ENCODE results near the gene FAM222A. TPM values are rescaled to one million over a fixed set of nuclear protein-coding genes. Genes with fewer than 3 reads are reported as not detected.
A peak's percentile ranks its signal among the peaks of the same experiment; 100 is the strongest.

The FAM222A gene
- total and polyA plus RNA-seq, 2 of the 8 experiments (the other 6 are each of a cell fraction or from before 2014, with no cell fraction given): 0.94 to 1.1 TPM

GRCh38 chr12:109807954-109808643 is 94.5 kb downstream of the FAM222A start:
- Histone ChIP-seq H3K79me1 (ENCODE audit: low read depth, low read length) (no peaks in the 10 kb centered on the region; the same call in 1 of the 2 replicates), H3K23me2 (ENCODE audit: low read depth, low read length) (peaks cover 14% of the 10 kb centered on the region; the same call in 1 of the 2 replicates), H3K36me3 (ENCODE audit: control insufficient read depth in 2 of 4, insufficient read depth in 4 of 4, low read length in 3 of 4) (no peaks in the 10 kb centered on the region), H4K91ac (replicated peaks; ENCODE audit: insufficient read length, low read length) (no peak overlapping the region), H2BK12ac (ENCODE audit: low read depth, low read length) (no peak overlapping the region), H2BK5ac (ENCODE audit: low read depth, low read length) (no peak overlapping the region), H3K4ac (replicated peaks; ENCODE audit: insufficient read length, low read depth, low read length) (no peak overlapping the region), H3K9me3 (ENCODE audit: insufficient read depth in 2 of 2, low read depth in 1 of 2, low read length in 1 of 2) (no peaks in the 10 kb centered on the region), H4K5ac (ENCODE audit: insufficient read length, low read depth, low read length) (no peak overlapping the region), H2BK120ac (replicated peaks; ENCODE audit: low read depth, low read length) (no peak overlapping the region), H3K56ac (replicated peaks; ENCODE audit: insufficient read length, low read depth, low read length) (peak overlapping the region; percentile 97), H3K14ac (ENCODE audit: insufficient read length) (no peak overlapping the region), H3K9ac (replicated peaks in 1 of 4; ENCODE audit: extremely low read depth in 1 of 4, low read depth in 3 of 4, low read length in 3 of 4) (no peak overlapping the region), H2BK20ac (ENCODE audit: low read length) (no peak overlapping the region), H2AFZ (ENCODE audit: low read length) (no peak overlapping the region), H3K4me2 (ENCODE audit: insufficient read depth in 1 of 2, low read depth in 2 of 2, low read length in 2 of 2) (no peak overlapping the region), H2BK15ac (ENCODE audit: low read length) (no peak overlapping the region), H4K8ac (ENCODE audit: extremely low read depth, insufficient read depth, low read length) (no peak overlapping the region), H3K18ac (ENCODE audit: extremely low read depth, low read length) (no peak overlapping the region), H4K20me1 (replicated peaks in 1 of 2; ENCODE audit: control insufficient read depth in 1 of 2, insufficient read depth in 2 of 2, low read length in 2 of 2) (peaks cover 0 to 10% of the 10 kb centered on the region in 2 experiments), H3K27me3 (replicated peaks in 1 of 4; ENCODE audit: control insufficient read depth in 3 of 4, extremely low read depth in 1 of 4, insufficient read depth in 3 of 4, low read length in 3 of 4) (no peaks in the 10 kb centered on the region), H3K23ac (ENCODE audit: insufficient read length) (no peak overlapping the region), H2AK5ac (ENCODE audit: low read depth, low read length) (no peak overlapping the region), H3K27ac (ENCODE audit: low read depth, low read length) (no peak overlapping the region), H3K4me1 (replicated peaks in 1 of 4; ENCODE audit: control insufficient read depth in 3 of 4, insufficient read depth in 4 of 4, low read length in 3 of 4) (no peaks in the 10 kb centered on the region), H3K79me2 (ENCODE audit: control insufficient read depth in 1 of 2, insufficient read depth in 2 of 2, low read length in 2 of 2) (no peaks in the 10 kb centered on the region), H3K4me3 (ENCODE audit: extremely low read depth in 1 of 4, insufficient read depth in 2 of 4, low read depth in 3 of 4, low read length in 4 of 4) (no peak overlapping the region)
- no peak for DNase-seq (ENCODE audit: low read depth in 1 of 2, low spot score in 2 of 2)
- FAIRE-seq: no peak
- POLR2A ChIA-PET (ENCODE audit: partially characterized antibody): no interaction called here
- 86% methylated on average over 11 of the region's 12 CpGs; no CpG with 5 or more reads in 1 of the 2 experiments for WGBS, 2 experiments (ENCODE audit: extremely low coverage in 1 of 2, insufficient coverage in 1 of 2, insufficient read length in 1 of 2, insufficient replicate concordance in 2 of 2, low coverage in 1 of 2, low lambda C conversion rate in 2 of 2, missing lambda C conversion rate in 1 of 2)
- CTCF ChIA-PET (ENCODE audit: partially characterized antibody): interaction anchor here (0.8 to 6.1 kb wide), 7 partner anchors 11 to 83 kb away, joined by 3 to 183 read pairs (median 5); no protein-coding TSS in a partner anchor
- TF ChIP-seq TEAD4 (IDR thresholded peaks at IDR 0.05; ENCODE audit: low read depth, low read length) (no peak), KDM1A (IDR thresholded peaks at IDR 0.05; ENCODE audit: borderline replicate concordance, low read length) (peak; percentile 45; the same call in 1 of the 2 replicates)
